ENCODE data around the gene PRDM16. TPM values are rescaled to one million over a fixed set of nuclear protein-coding genes. Genes with fewer than 3 reads are reported as not detected.

PRDM16 gene
- total and polyA plus RNA-seq, 2 of the 13 experiments (the other 11 are each of a cell fraction or from before 2014, with no cell fraction given), result 0.15 to 0.81 TPM

DNA sequence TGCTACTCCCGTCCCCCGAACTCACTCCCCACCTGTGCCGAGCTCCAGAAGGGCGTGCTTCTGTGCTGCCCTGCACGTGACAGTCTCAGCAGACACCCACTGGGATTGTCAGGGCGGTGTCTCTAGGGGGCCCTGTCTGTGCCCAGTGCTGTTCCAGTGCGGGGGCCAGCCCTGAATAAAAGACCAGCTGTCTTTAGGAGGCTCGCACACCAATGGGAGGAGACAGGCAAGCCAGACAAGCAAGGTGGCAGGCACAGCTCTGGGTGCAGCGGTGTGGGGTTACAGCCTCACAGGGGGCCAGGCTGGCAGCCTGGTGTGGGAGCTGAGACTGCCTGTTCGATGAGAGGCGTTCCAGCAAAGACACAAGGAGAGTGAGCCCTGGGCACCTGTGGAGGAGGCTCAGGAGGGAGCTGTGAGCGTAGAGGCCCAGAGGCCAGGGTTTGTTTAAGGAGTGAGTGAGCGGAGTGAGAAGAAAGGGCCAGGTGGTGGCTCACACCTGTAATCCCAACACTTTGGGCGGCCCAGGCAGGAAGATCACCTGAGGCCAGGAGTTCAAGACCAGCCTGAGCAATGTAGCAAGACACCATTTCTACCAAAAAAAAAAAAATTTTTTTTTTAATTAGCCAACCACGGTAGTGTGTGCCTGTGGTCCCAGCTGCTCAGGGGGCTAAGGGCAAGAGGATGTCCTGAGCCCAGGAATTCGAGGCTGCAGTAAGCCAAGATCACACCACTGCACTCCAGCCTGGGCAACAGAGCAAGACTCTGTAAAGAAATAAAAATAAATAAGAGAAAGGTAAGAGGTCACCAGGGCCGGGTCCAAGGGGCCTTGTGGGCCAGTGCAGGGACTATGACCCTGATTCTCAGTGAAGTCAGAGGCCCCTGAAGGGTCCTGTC is 337.2 kb downstream of the PRDM16 start:
- Histone ChIP-seq H3K27me3 (ENCODE audit: control insufficient read depth in 1 of 2, insufficient read depth in 2 of 2, low read length in 2 of 2) (peaks cover 0 to 5% of the 10 kb centered on the region in 2 experiments; a peak in 2 of 5 replicates), H3K4me1 (ENCODE audit: insufficient read depth, low read length) (peaks cover 10% of the 10 kb centered on the region), H3K27ac (ENCODE audit: extremely low read length, insufficient read depth, low read length) (no peak overlapping the region), H3K4me2 (ENCODE audit: low read depth, low read length) (no peak overlapping the region), H3K9ac (ENCODE audit: insufficient read depth, low read depth, low read length) (no peak overlapping the region), H3K9me3 (ENCODE audit: low read length) (no peaks in the 10 kb centered on the region), H3K79me2 (ENCODE audit: insufficient read depth, low read length) (no peaks in the 10 kb centered on the region), H3K4me3 (replicated peaks in 1 of 3; ENCODE audit: insufficient read depth in 1 of 3, low read depth in 2 of 3, low read length in 3 of 3) (no peak overlapping the region), H4K20me1 (ENCODE audit: insufficient read depth, low read length) (no peaks in the 10 kb centered on the region), H2AFZ (ENCODE audit: low read length) (no peak overlapping the region), H3K36me3 (replicated peaks in 1 of 2; ENCODE audit: control insufficient read depth in 1 of 2, insufficient read depth in 2 of 2, low read length in 2 of 2) (no peaks in the 10 kb centered on the region)
- WGBS (ENCODE audit: low lambda C conversion rate), result 75% methylated on average over 16 of the region's 17 CpGs
- ATAC-seq (no peak), FAIRE-seq (no peak), DNase-seq (ENCODE audit: low spot score) (no peak)
- ChIA-PET CTCF (ENCODE audit: low intra/inter-chr PET ratio, low total read pairs) (no interaction called here), POLR2A (no interaction called here)
- in situ Hi-C loops (cut with HindIII; ENCODE audit: extremely low pct_ligation_motif_present, low pct_unique_long_range_greater_than_20kb) (no loop called here), intact Hi-C loops (cut with micrococcal nuclease; ENCODE audit: unreplicated experiment) (no loop called here)
- no TSS peak for BruUV-seq (replicated peaks)
- TF ChIP-seq REL (CRISPR knock-in tag; conservative IDR thresholded peaks at IDR 0.05) (no peak), ZNF235 (CRISPR knock-in tag; IDR thresholded peaks at IDR 0.05; ENCODE audit: borderline replicate concordance) (no peak), MEF2D (CRISPR knock-in tag; IDR thresholded peaks at IDR 0.05) (no peak), ZNF784 (CRISPR knock-in tag; IDR thresholded peaks at IDR 0.05; ENCODE audit: borderline replicate concordance) (no peak), ZBTB3 (CRISPR knock-in tag; IDR thresholded peaks at IDR 0.05; ENCODE audit: borderline replicate concordance, low read depth) (no peak), MZF1 (CRISPR knock-in tag; IDR thresholded peaks at IDR 0.05; ENCODE audit: borderline replicate concordance) (no peak), CHD2 (IDR thresholded peaks at IDR 0.05; ENCODE audit: low read depth, low read length) (no peak), ISL2 (CRISPR knock-in tag; IDR thresholded peaks at IDR 0.05) (no peak), MAZ (IDR thresholded peaks at IDR 0.05; ENCODE audit: borderline replicate concordance, low read depth, low read length) (no peak), MAZ (CRISPR knock-in tag; IDR thresholded peaks at IDR 0.05; ENCODE audit: low read depth) (no peak), SETDB1 (CRISPR knock-in tag; IDR thresholded peaks at IDR 0.05; ENCODE audit: borderline replicate concordance) (no peak), CAMTA2 (CRISPR knock-in tag; IDR thresholded peaks at IDR 0.05; ENCODE audit: borderline replicate concordance) (no peak), FIP1L1 (IDR thresholded peaks at IDR 0.05; ENCODE audit: borderline replicate concordance, insufficient read depth, low read depth, low read length) (no peak), ZNF710 (CRISPR knock-in tag; IDR thresholded peaks at IDR 0.05; ENCODE audit: borderline replicate concordance) (no peak)
- TF ChIP-seq, protein P1, sequence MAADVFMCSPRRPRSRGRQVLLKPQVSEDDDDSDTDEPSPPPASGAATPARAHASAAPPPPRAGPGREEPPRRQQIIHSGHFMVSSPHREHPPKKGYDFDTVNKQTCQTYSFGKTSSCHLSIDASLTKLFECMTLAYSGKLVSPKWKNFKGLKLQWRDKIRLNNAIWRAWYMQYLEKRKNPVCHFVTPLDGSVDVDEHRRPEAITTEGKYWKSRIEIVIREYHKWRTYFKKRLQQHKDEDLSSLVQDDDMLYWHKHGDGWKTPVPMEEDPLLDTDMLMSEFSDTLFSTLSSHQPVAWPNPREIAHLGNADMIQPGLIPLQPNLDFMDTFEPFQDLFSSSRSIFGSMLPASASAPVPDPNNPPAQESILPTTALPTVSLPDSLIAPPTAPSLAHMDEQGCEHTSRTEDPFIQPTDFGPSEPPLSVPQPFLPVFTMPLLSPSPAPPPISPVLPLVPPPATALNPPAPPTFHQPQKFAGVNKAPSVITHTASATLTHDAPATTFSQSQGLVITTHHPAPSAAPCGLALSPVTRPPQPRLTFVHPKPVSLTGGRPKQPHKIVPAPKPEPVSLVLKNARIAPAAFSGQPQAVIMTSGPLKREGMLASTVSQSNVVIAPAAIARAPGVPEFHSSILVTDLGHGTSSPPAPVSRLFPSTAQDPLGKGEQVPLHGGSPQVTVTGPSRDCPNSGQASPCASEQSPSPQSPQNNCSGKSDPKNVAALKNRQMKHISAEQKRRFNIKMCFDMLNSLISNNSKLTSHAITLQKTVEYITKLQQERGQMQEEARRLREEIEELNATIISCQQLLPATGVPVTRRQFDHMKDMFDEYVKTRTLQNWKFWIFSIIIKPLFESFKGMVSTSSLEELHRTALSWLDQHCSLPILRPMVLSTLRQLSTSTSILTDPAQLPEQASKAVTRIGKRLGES (CRISPR knock-in tag; IDR thresholded peaks at IDR 0.05; ENCODE audit: borderline replicate concordance), result no peak
- TF ChIP-seq, protein P2, sequence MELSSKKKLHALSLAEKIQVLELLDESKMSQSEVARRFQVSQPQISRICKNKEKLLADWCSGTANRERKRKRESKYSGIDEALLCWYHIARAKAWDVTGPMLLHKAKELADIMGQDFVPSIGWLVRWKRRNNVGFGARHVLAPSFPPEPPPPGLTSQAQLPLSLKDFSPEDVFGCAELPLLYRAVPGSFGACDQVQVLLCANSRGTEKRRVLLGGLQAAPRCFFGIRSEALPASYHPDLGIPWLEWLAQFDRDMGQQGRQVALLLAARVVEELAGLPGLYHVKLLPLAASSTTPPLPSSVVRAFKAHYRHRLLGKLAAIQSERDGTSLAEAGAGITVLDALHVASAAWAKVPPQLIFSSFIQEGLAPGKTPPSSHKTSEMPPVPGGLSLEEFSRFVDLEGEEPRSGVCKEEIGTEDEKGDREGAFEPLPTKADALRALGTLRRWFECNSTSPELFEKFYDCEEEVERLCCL (CRISPR knock-in tag; IDR thresholded peaks at IDR 0.05; ENCODE audit: borderline replicate concordance), result no peak
